AG09309 (cell line): ENCODE measurements around the gene PLCH1.

Experiments used
- DNase-seq: peaks from one replicate; pipeline ENCODE4 v3.0.0-alpha.2; 2010; ENCODE audit warnings: low read depth
- H3K4me3 ChIP-seq: 2 replicates; pipeline ENCODE4 v1.5.1; 2011; ENCODE audit warnings: mild to moderate bottlenecking, low read depth, low read length, moderate library complexity; ENCODE audit not compliant: control insufficient read depth
- TF ChIP-seq, protein P1 (sequence below): IDR thresholded peaks from 2 replicates; pipeline ENCODE4 v1.5.1; 2011; ENCODE audit warnings: mild to moderate bottlenecking, low read depth, low read length, inconsistent platforms; ENCODE audit not compliant: insufficient read depth, control insufficient read depth; ENCODE audit errors: missing control alignments

PLCH1 gene

DNA sequence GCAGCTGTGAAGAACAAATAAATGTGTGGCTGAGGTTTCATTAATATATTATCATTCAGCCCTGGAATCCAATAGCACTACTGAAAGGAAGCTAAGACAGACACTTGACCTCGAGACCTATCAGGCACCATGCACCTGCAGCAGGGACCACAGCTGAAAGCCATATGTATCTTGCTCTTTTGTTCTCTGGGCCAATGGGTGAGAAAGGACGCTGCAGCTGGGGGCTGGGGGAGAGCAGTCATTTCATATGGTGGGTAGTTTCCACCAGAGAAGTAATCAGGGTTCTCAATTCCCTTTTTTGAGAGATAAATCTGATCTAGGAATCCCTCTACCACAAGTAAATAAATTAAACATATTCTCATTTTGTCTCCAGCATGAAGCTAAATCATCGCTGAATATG is 225.8 kb downstream of the PLCH1 start:
- no peak overlapping the region for H3K4me3 ChIP-seq
- TF ChIP-seq, protein P1, sequence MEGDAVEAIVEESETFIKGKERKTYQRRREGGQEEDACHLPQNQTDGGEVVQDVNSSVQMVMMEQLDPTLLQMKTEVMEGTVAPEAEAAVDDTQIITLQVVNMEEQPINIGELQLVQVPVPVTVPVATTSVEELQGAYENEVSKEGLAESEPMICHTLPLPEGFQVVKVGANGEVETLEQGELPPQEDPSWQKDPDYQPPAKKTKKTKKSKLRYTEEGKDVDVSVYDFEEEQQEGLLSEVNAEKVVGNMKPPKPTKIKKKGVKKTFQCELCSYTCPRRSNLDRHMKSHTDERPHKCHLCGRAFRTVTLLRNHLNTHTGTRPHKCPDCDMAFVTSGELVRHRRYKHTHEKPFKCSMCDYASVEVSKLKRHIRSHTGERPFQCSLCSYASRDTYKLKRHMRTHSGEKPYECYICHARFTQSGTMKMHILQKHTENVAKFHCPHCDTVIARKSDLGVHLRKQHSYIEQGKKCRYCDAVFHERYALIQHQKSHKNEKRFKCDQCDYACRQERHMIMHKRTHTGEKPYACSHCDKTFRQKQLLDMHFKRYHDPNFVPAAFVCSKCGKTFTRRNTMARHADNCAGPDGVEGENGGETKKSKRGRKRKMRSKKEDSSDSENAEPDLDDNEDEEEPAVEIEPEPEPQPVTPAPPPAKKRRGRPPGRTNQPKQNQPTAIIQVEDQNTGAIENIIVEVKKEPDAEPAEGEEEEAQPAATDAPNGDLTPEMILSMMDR, result no peak
- DNase-seq, result no peak

GRCh38 chr3:155517903-155518302 is 227.0 kb downstream of the PLCH1 start:
- no peak overlapping the region for H3K4me3 ChIP-seq
- TF ChIP-seq, protein P1, result no peak
- DNase-seq, result no peak

DNA sequence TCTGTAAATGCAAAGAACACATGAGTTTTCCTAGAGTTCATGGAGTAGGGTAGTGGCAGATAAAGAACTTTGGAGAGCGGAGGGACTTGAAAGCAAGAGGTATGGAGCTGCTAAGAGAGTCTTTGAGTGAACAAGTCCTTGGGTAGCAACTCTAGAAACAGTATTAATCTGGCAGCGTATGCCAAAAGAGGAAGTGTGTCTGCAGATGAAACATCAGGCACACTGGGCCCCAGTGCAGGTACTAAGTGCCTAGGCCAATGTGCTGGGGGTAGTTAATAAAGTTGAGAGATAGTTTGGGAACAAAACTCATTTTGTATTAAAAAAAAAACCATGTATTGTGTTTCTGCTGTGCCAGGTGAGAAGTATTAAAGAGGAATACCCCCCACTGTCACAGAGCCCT is 228.4 kb downstream of the PLCH1 start:
- DNase-seq, result no peak
- no peak overlapping the region for H3K4me3 ChIP-seq
- TF ChIP-seq, protein P1, result no peak

DNA sequence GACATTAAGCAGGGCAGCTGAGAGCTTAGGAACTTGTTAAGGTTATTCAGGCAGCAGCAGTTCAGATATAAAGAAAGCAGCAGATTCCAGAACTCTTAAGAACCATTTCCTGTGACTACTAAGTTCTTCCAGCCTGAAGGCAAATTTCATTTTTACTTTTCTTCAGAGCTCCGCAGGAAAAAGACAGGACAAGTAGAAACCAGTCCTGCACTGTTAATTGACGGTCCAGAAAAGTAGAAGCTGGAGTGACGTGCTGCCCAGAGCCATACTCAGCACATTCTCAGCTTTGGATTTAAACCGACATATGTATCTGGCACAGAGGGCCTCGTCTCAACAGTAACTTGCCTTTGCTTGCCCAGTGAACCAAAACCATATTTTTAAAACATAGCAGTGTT is 232.0 kb downstream of the PLCH1 start:
- TF ChIP-seq, protein P1, result no peak
- no peak overlapping the region for H3K4me3 ChIP-seq
- DNase-seq, result no peak

GRCh38 chr3:155512175-155512866 is 232.6 kb downstream of the PLCH1 start:
- no peak overlapping the region for H3K4me3 ChIP-seq
- no peak for DNase-seq
- TF ChIP-seq, protein P1, result no peak

DNA sequence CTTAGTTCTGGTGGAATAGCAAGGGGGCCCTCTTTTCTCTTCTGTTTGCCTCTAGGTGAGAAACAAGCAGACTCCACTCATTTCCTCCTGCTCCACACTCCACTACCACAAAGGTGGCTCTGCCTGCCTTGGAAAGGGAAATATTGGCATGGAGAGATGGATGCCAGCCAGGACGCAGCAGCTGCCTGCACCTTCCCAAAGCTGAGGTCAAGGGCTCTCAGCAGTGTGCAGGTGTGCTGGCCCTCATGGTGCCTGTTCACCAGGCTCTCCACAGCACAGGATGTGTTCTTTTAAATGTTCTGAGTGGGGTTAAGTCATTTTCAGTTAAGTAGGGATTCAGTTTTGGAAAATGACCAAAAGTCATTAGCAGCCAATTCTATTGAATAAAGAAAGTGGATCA is 240.2 kb downstream of the PLCH1 start:
- H3K4me3 ChIP-seq, result no peak overlapping the region
- TF ChIP-seq, protein P1, result no peak
- DNase-seq, result no peak
